ENCODE data around the gene SCUBE1. TPM values are rescaled to one million over a fixed set of nuclear protein-coding genes. Genes with fewer than 3 reads are reported as not detected.

Gene SCUBE1
- not detected in 2 replicates for total RNA-seq

DNA sequence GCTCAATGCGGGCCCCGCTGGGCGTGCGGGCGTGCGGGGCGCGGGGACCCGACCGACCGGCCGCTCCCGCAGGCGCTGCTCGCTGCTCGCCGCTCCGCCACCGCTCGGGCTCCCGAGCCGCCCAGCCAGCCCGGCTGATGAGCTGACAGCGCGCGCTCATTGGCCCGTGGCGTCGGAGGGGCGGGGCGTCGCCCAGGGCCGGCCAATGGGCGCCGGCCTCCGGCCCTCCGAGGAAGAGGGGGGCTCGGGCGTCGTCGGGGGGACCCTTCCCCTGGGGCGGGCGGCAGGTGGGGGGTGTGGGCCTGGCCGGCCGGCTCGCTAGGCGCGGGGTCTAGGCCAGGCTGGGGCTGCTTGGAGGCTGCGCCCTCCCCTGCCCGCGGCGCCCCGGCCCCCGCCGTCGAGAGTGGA lies at the start of gene SCUBE1:
TSS of gene SCUBE1 (minus strand) at position 111 of the 408 bp plus-strand sequence. CDS start 111 bp downstream, outside the sequence.

DNA sequence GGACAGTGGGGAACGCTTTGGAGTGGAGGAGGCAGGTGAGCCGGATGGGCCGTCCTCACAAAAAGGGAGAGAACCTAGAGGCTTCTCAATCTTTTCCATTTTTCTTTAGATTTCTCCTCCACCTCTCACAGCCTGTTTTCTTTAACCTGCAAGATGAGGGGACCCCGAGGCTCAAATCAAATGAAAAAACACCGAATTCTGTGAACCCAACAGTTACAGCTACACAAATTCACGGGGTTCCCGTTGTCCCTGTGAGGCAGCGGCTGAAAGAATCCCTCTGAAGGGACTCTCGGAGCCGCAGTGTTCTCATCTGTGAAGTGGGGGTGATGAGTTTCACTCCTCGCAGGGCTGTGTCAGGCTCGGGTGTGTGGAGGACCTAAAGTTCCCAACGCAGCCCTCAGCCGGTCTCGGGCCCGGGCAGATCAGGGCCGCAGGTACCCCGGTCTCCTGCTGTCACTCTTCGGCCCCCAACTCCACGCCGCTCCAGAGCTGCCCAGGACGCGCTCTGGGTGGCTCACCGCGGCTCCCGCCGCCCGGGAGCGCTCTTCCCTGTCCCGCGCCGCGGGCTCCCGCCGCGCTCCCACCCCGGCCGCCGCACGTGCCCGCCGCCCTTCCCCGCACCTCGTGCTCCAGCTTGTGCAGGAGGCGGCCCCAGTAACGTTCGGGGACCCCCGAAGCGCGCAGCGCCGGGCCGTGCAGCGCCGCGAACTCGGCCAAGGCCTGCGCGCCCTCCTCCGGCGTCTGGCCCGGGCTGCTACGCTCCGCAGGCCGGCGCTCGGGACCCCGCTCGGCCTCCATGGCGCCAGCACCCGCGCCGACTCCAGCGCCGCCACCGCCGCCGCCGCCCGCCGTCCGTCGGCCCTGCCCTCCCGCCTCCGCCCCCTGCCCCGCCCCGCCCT lies 156.7 kb downstream of the SCUBE1 start, which contains the start of gene TTLL12:
TSS of gene TTLL12 (minus strand) at position 863 of the 899 bp plus-strand sequence. CDS start at position 798, 65 bp downstream.

DNA sequence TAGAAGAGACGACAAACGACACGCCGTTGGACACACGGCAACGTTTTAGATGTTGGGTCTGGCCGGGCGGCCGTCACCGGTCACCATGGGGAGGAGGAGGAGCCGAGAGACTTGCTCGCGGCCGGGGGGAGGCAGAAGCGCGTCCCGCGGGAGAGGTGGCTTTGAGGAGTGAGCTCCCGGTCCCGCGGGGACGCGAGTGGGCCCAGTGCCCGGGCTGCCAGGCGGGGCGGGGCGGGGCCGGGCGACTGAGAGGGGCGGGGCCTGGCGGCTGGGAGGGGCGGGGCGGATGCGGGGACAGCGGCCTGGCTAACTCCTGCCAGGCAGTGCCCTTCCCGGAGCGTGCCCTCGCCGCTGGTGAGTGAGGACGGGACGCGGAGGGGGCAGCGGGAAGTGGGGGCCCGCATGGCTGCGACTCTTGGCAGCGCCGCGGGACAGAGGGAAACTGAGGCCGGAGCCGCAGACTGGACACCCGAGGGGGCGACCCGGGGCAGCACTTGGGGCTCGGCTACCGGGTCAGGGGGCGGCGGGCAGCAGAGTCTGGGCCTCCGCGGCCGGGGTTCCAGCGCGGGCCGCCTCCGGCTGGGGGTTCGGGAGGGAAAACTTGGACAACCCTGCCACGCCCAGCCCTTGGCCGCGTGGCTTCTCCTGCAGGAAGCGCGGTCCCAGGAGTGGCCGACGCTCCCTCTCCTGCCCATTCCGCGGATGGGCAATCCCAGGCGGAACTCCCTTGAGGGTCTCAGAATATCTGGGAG lies 191.7 kb downstream of the SCUBE1 start, which contains the start of gene TSPO:
TSS of gene TSPO (plus strand) at position 309 of the 752 bp plus-strand sequence. CDS start 7,680 bp downstream, outside the sequence.

Other genes with a start within 250 kb of the SCUBE1 start
- gene BIK, start 232.6 kb downstream of the SCUBE1 start, total RNA-seq, result 0.09 and 0.63 TPM in 2 replicates
- gene MCAT, start 200.0 kb downstream of the SCUBE1 start, total RNA-seq, result 10.2 and 11.5 TPM in 2 replicates
- gene TSPO, start 191.8 kb downstream of the SCUBE1 start, total RNA-seq, result 300 and 316 TPM in 2 replicates
- 29.2 and 29.6 TPM in 2 replicates for gene TTLL12, start 156.2 kb downstream of the SCUBE1 start, total RNA-seq
- gene MPPED1, start 68.6 kb upstream of the SCUBE1 start, total RNA-seq, result under 0.01 TPM in 1 of 2 replicates, not detected in the other